Measurements from ENCODE around the gene PTGDS.
"Not testable (repeated sequence)": the region's sequence is repeated elsewhere in the genome, so short reads cannot be mapped to it uniquely, and the experiment has no call there.

PTGDS gene

DNA sequence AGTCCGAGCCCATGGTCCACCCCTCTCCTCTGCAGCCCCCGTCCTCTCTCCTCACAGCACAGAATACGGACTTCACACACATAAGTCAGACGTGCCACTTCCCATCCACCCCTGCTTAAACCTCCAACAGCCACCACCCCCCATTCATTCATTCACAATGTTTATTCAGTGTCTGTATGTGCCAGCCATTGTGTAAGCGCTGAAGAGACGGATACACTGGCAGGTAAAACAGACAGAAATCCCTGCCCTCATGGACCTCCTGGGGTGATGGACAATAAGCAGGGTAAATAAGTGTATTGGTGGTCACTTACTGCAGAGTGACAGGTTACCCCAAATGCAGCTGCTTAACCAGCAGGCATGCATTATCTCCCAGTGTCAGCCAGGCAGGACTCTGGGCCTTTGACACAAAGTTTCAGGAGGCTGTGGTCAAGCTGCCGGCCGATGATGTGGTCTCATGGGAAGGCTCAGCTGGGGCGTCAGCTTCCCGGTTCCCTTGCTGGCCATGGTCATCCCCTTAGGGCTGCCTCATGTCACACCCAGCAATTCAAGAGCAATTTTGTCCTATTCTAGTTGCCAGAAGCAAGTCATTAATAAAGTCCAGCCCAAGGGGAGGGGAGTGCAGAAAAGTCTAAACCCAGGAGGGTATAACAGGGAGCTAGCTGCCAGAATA lies 13.1 kb downstream of the PTGDS start:
- no peak for DNase-seq (ENCODE audit: low read depth in 2 of 2)

DNA sequence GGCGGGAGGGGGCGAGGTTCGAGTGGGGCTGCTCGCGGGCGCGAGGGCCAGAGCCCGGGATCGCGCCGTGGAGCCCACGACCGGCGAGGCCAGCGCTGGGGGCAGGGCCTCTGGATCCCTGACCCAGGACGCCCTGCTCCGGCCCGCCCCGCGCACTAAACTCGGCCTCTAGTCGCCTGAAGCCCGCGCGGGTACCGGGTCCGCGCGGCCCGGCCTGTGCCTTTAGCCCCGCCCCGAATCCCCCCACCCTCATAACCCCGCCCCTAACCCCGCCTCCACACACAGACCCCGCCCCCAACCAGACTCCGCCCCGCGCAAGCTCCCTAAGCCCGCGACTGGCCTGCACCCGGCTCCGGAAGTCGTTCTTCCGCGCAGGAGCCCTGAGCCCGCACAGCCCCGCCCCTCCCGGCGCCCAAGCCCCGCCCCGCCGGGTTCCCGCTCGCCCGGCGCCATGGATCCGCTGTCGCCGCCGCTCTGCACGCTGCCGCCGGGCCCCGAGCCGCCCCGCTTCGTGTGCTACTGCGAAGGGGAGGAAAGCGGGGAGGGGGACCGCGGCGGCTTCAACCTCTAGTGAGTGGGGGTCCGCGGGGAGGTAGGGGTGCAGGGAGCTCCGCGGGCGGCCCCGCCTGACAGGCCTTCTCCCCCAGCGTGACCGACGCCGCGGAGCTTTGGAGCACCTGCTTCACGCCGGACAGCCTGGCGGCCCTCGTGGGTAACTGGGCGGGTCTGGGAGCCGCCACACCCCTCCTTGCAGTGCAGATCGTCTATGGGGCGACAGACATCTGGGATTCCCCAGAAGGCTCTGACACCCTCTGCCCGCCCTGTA lies 14.9 kb downstream of the PTGDS start, which contains the start of gene PAXX:
TSS of gene PAXX (plus strand) at position 430 of the 826 bp plus-strand sequence. CDS start at position 452, 22 bp downstream.
- peak; percentile 61 to 63 for DNase-seq (ENCODE audit: low read depth in 2 of 2)

DNA sequence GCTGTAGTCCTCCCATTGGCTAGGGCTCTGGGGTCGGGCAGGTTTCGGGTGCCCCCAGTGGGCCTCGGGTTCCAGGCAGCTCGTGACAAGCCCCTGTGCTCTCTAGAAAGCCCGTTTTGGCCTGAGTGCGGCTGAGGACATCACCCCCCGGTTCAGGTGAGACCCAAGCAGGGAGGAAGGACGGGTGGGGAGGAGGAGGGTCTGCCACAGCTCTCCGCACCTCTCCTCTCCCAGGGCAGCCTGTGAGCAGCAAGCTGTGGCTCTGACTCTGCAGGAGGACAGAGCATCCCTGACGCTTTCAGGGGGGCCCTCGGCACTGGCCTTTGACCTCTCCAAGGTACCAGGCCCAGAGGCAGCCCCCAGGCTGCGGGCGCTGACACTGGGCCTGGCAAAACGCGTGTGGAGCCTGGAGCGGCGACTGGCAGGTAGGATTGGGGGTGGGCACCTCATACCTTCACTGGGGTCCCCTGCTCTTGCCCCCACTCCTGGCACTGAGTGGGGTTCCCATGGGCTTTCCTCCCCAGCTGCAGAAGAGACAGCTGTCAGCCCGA lies 15.6 kb downstream of the PTGDS start:
- no peak for DNase-seq (ENCODE audit: low read depth in 2 of 2)

DNA sequence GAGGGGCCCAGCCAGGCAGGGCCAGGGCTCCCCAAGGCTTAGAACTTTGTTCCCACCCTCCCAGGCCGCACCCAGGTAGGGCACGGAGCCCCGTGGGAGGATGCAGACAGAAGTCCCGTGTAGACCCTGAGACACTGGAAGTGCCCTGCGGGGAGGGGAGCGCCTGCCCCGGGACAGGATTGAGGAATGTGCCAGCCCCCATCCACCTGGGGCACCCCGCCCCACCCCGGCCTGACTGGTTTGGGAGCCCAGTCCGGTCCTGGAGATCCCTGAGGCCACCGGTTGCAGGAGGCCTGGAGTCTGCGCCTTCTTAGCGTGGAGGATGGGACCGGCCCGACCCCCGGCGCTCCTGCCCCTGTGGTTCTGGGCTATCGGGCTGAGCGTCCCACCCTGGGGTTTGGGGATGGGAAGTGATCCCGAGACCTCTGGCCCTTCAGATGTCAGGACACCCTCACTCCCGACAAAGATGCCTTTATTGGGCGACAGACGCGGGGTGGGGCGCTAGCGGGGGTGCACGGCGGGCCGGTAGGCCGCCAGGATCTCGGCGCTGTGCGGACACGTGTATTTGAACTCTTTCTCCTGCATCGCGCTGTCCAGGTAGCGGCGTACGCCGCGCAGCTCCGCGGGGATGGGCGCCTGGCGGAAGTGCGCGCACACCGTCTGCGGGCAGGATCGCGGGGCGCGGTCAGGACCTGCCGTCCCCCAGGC lies 17.0 kb downstream of the PTGDS start:
- no peak for DNase-seq (ENCODE audit: low read depth in 2 of 2)

DNA sequence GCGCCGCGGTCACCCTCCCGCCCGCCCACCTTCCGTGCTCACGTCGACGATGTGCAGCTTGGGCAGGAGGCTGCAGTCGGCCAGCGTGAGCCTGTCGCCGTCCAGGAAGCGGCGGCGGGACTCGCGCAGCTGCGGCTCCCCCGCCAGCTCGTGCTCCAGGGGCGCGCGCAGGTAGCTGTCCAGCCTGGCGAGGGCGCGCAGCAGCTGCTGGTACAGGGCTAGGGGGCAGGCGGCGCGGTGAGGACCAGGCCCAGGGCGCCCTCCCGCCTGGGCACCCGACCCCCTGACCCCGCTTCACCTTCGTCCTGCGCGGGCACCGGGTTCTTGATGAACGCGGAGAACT lies 17.6 kb downstream of the PTGDS start:
- DNase-seq (ENCODE audit: low read depth in 2 of 2): no peak

DNA sequence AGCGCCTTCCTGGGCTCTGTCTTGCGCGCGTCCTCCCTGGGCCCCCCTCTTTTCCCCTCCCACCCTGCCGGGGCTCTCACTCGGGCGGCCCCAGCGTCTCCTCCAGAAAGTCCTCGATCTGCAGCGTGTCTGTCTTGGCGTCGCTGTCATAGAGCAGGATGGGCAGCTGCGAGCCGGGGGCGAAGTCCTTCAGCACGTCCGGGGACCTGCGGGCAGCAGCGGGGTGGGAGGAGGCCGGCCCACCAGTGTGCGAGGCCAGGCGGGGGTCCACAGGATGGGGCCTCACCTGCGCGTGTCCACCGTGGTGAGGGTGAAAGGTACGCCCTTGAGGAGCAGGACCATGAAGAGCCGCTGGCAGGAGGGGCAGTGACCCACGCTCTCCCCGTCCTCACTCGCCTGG lies 18.1 kb downstream of the PTGDS start:
- DNase-seq (ENCODE audit: low read depth in 2 of 2): no peak

DNA sequence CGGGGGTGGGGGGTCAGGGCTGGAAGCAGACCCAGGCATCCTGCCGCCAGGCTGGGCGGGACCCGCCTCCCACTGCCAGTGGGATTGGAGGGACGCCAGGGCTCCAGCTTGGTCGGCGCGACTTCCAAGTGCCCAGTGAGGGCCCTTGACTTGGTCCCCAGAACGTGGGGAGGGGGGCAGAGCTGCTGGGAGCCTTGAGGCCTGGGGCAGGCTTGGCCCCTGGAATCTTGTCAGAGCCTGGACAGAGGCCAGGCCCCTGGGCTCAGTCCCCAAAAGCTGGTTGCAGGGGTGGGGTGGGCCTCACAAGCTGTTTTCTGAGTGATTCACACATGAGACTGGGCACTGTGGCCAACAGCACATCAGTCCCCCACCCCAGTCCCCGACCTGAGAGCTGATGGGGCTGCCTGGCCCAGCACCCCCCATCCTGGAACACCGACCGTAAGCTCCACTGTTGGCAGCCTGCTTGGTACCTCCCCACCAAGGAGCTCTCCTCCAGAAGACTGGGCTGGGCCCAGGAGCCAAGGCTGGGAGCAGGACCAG lies 18.5 kb downstream of the PTGDS start:
- no peak for DNase-seq (ENCODE audit: low read depth in 2 of 2)

DNA sequence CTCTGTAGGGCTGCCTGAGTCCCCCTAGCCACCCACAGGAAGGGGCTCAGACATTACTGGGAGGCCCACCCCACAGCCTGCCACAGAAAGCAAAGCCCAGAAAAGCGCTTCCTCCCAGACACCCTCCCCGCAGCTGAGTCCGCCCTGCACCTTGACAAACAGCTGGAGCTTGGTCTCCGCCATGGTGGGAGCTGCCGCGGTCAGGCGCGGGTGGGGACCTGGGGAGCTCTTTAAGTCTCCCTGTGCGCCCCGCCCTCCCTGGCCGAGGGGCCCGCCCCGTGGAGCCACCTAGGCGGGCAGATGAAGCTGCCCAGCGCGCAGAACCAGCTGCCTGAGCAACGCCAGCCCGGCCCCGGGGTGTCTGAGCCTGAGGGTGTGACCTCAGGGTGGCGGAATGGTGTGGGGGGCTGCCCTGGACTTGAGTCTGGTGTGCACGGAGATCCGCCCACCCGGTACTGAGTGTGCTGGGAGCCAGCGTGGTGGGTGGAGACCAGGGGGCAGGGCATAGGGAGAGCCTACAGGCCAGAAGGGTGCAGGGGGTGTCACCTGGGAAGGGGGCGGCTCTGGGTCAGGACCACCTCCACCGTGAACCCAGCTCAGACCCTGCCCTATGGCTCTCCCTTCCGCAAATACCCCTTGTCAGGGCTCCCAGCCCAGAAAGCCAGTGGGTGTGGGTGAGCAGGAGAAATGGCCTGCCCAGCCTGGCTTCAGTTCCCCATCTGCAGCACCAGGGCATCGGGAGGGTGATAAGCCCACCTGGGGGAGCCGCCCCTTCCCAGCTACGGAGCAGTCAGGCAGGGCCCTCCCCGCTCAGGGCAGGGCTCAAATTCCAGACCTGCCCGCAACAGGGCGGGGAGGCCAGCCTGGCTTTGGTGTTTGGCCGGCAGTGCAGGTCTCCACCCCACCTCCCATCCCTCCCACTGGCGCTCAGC lies 19.3 kb downstream of the PTGDS start, which contains the start of gene CLIC3:
TSS of gene CLIC3 (minus strand) at position 208 of the 932 bp plus-strand sequence. CDS start at position 183, 25 bp downstream.
- DNase-seq (ENCODE audit: low read depth in 2 of 2): no peak

DNA sequence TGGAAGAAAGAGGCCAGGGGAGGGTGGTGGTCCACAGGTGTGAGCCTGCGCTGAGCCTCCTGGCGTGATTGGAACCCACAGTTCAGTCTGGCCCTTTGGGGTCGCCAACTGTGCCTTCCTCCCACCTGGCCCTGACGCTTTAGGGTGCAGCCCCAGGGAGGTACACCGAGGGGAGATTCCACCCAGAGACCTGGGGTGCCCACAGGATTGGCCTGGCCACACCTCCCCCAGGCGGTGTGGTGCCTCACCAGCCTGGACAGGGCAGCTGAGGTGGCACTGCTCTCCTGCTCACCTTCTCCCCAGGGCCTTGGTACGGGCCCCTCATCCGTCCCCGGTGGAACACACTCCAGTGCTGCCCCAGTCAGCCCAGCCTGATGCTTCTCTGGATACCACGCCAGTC lies 20.1 kb downstream of the PTGDS start:
- no peak for DNase-seq (ENCODE audit: low read depth in 2 of 2)

DNA sequence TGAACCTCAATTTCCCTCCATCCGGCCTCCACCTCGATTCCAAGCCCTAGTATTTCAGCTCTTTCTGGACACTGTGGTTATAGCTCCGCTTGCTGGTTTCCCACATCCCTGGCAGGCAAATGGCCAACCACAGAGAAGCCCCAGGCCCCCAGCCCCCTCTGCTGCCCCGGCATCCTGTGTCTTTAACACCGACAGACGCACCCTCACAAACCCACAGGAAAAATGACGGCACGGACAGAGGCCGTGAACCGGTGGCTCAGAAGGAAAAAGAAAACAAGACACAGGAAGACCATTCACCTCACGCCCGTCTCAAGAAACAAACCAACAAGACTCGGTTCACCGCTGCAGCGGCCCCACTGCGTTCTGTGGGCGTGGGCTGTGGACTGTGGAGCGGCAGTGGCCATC lies 20.5 kb downstream of the PTGDS start:
- DNase-seq (ENCODE audit: low read depth in 2 of 2): no peak

DNA sequence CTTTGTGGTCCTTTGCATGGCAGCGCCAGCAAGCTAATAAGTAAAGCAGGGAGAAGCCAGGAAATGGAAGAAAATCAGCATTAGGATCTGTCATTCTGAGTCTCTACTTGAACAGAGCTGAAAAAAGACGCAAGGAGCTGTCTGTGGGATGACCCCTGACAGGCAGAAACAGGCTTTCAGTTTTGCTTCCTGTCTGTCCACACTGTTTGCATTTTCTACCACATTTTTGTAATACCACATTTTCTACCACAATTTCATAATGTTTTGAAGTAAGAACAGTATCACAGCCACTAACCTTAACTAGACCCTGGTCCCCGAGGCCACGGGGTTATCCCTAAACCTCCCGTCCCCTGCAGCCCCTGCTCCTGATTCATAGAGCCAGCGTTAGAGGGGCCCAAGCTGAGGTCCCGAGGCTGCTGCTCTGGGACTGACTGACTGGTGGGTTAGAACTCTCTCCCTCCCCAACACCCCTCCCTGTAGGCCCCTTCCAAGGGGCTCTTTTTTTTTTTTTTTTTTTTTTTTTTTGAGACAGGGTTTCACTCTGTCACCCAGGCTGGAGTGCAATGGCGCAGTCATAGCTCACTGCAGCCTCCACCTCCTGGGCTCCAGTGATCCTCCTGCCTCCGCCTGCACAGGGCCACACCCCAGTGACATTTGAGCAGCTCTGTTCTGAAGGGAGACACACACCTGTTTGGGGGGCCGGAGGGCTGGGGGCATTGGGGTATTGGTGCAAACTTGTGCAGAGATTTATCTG lies 23.1 kb downstream of the PTGDS start:
- DNase-seq (ENCODE audit: low read depth in 2 of 2): no peak

DNA sequence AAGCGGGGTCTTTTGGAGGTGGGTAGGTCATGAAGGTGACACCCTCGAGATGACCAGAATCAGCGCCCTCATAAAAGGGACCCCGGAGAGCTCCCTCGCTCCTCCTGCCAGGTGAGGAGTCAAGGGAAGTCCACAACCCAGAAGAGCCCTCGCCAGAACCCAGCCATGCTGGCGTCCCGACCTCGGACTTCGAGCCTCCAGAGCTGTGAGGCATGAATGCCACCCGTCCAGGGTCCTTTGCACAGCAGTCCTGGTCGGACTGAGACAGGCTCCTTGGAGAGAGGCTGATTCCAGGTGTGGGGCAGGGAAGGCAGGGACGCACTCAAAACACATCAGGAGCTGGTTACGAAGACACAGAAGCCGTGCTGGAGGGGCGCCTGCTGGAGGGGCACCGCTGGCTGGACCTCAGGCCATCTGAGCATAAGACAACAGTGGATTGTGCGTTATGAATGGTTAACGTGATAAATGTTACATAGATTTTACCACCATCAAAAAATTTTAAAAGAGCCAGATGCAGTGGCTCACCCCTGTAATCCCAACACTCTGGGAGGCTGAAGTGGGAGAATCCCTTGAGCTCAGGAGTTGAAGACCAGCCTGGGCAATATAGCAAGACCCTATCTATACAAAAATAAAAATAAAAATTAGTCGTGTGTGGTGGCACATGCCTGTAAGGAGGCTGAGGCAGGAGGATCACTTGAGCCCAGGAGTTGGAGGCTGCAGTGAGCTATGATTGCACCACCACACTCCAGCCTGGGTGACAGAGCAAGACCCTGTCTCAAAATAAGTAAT lies 24.7 kb downstream of the PTGDS start:
- no peak for DNase-seq (ENCODE audit: low read depth in 2 of 2)

DNA sequence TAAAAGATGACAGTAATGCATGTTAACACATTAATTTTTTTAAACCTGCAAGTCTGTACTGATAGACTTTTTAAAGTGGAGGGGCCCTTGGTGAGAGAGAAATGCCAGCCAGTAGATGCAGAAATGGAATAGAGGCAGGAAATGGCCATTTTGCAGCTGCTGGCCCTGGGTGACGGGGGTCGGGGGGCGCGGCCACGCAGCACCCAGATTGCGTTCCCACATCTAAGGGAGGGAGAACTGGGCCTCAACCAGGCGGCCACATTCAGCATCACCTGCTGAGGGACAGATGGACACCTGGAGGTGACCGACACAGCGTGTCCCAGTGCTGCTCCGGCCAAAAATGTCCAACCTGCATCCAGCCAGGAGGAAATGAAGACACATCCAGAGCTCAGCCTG lies 25.3 kb downstream of the PTGDS start:
- DNase-seq (ENCODE audit: low read depth in 2 of 2): no peak

DNA sequence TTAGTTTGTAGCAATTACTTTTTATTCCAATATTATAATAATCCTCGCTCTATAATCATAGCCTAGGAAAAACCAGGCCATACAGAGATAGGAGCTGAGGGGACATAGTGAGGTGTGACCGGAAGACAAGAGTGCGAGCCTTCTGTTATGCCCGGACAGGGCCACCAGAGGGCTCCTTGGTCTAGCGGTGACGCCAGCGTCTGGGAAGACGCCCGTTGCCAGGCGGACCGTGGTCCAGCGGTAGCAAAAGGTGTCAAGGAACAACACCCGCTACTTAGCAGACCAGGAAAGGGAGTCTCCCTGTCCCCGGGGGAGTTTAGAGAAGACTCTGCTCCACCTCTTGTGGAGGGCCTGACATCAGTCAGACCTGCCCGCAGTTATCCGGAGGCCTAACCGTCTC lies 27.0 kb downstream of the PTGDS start:
- DNase-seq (ENCODE audit: low read depth in 2 of 2): not testable (repeated sequence)

DNA sequence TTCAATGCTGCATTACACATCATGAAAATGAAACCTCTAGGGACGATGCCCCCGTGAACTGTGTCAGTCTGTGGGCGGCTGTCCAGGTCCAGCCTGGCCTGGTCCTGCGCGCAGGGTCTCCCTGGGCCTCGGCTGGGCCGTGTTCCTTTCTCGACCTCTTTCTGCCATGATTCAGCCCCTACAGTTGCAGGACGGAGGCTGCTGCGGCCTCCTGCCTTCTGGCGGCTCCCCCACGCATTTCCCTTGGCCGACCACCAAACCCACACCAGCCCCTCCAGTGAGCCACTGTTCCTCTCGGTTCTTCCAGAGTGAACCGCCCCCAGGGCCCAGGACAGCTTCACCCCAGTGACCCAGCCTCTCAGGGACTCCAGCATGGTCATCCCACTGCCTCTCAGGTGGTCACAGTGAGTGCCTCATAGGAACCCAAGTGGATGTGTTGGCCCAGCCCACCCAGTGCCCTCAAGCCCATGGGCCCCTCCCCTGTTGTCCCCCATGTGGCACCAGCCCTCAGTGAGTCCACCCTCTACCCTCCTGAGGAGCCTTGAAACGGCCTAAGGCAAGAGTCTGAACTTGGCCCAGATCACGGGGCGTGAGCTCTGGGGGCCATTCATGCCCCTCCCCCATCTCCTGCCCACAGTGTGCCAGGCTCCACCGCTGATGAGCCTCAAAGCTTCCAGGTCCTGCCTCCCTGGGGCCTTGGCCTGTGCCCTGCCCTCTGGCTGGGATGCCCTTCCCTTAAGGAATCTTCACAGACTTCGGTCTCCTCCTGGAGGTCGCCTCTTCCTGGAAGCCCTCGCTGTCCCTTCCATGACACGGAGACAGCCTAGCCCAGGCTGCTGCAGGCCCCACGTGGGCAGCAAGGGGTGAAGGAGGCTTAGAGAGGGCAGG lies 29.1 kb downstream of the PTGDS start:
- DNase-seq (ENCODE audit: low read depth in 2 of 2): no peak

DNA sequence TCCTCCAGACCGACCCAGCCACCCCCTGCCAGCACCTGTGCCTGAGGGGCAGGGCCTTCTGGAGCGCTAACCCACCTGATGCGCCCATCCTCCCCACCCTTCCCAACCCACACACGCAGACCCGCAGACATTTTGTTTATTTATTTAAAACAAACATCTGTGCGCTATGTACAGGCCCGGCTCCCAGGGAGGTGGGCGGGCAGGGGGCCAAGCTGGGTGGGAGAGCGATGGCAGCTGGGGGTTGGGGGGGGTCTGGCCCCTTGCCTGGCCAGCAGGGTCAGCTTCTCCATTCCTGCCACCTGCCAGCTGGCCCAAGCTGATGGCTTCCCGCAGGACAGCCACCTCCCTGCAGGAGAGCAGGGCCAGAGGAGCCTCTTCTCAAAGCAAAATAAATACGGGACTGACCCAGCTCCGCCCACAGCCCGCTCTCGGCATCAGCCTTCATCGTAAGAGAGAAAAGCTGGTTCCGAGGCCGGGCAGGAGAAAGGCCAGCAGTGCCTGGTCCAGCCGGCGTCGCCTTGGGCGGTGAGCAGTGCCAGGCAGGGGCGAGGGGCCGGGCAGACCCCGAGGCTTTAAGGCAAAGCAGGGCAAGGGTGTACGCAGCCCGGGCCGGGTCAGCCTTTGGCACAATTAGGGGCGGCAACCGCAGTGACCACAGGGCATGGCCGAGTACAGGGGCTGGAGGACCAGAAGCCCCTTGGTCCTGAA lies 30.0 kb downstream of the PTGDS start:
- no peak for DNase-seq (ENCODE audit: low read depth in 2 of 2)

DNA sequence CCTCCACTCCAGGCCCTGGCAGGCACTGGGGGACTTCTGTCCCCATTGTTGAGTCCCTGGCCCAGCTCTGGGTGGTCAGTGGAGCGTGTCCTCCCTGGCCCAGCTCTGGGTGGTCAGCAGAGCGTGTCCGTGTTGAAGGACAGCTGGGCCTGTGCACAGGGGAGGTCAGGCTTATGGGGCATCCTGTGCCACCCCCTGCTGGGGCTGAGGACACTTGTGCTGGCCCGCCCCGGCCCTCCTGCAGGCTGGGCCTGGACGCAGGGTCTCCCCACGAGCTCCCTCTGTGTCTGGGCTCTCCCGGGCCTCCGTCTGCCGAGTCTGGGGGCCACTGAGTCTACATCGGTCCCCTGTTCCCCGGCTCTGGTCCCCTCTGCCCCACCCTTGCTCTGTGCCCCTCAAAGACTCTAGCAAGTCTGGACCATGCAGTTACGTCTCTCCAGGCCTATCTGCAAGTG lies 30.5 kb downstream of the PTGDS start:
- no peak for DNase-seq (ENCODE audit: low read depth in 2 of 2)

DNA sequence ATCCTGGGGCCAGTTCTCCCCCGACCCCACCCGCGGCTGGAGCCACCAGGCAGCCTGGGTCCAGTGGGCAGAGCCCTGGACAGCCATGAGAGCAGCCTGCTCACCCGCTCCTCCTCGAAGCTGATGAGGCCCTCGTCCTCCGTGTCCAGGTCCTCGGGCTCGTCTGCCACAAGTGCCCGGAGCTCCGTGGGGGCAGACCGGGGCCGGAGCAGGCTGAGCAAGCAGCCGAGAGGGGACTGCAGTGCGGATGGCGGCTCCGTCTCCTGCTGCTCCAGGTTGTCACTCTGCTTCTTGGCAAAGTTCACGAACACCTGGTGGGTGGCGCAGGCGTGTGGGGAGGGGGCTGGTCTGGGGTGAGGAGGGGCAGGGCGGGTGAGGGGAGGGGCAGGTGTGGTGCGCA lies 31.0 kb downstream of the PTGDS start:
- no peak for DNase-seq (ENCODE audit: low read depth in 2 of 2)

All from fibroblast of skin of left biceps (primary cell).